ENCODE data around the gene ZNRF1.

Gene ZNRF1

DNA sequence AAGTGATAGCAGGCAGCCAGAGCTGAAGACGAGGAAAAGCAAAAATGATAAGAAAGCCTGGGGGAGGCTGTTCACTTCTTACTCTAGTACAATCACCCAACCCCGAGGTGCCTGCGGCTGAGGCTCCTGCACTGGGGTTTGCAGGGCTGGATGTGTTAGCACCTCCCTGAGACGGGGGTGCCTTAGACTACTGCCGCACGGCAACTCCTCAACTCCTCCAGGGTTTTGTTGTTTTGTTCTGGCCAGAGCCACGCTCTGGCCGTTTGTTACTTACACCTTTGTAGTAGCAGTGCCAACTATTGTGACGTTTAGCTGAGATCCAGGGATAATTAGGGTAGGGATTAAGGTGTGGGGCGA lies 66.3 kb downstream of the ZNRF1 start:
- peak overlapping the region in 6 of 7 experiments; percentile 9 to 66 (median 50) for H3K4me3 ChIP-seq (ENCODE audit: control insufficient read depth in 1 of 7, extremely low read depth in 1 of 7, insufficient read depth in 4 of 7, low read depth in 2 of 7, low read length in 6 of 7)
- no peaks in the 10 kb centered on the region for H3K27me3 ChIP-seq (replicated peaks in 2 of 5; ENCODE audit: control insufficient read depth in 4 of 5, insufficient read depth in 5 of 5, low read length in 4 of 5)
- peak overlapping the region; percentile 62 to 84 for H3K27ac ChIP-seq (ENCODE audit: insufficient read depth in 1 of 2, low read depth in 1 of 2, low read length in 2 of 2, poor library complexity in 1 of 2, severe bottlenecking in 2 of 2)
- peaks cover 0 to 8% (median 0%) of the 10 kb centered on the region in 4 experiments for H3K36me3 ChIP-seq (ENCODE audit: control insufficient read depth in 4 of 4, insufficient read depth in 4 of 4, low read length in 3 of 4)
- CTCF ChIA-PET = interaction anchor here (1.0 to 6.9 kb wide), 13 partner anchors 8 to 67 kb away, joined by 3 to 82 read pairs (median 6); no protein-coding TSS in a partner anchor
- no peaks in the 10 kb centered on the region for H3K9me3 ChIP-seq (ENCODE audit: control extremely low read depth in 1 of 5, control insufficient read depth in 4 of 5, insufficient read depth in 2 of 5, low read depth in 1 of 5, low read length in 4 of 5)
- peaks cover 36 to 99% (median 96%) of the 10 kb centered on the region in 4 experiments for H3K4me1 ChIP-seq (ENCODE audit: control extremely low read depth in 1 of 4, control insufficient read depth in 4 of 4, insufficient read depth in 4 of 4, low read length in 3 of 4)
- POLR2A ChIA-PET = interaction anchor here (1.3 to 6.0 kb wide), 6 partner anchors 10 to 45 kb away, joined by 3 to 42 read pairs (median 18); no protein-coding TSS in a partner anchor
- peak in 2 of 3 donors; percentile 52 to 66 for DNase-seq
- WGBS (ENCODE audit: insufficient coverage) = 2% methylated on average over 7 of the region's 10 CpGs

DNA sequence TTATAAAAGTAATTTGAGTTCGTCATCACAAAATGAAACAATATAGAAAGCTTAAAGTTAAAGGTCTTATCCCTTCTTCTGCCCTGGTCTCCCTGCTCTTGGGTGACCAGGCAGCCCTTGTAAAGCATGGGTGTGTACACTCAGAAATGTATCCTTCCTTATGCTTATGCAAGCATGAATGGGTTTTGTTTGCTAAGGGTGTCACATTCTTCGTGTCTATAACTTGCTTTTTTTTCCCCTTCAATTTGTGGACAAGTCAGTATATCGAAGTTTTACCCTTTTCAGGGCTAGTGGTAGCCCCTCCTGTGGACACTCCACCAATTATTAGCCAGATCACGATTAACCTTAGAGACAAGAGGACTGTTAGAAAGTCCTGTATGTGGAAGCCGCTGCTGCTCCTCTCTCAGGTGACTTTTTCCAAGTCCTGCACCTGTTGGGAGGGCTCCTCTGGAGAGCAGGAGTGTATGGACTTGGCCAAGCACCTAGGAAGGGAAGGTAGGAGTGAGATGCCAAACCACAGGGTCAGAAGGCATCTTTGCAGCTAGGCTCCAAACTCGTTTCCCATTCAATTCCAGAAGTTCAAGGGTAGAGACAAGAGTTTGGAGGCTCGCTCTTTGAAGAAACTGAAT lies 66.8 kb downstream of the ZNRF1 start:
- ChIA-PET CTCF (interaction anchor here (1.0 to 6.9 kb wide), 10 partner anchors 7 to 67 kb away, joined by 3 to 82 read pairs (median 6); no protein-coding TSS in a partner anchor), POLR2A (interaction anchor here (1.3 to 6.0 kb wide), 6 partner anchors 9 to 44 kb away, joined by 3 to 42 read pairs (median 18); no protein-coding TSS in a partner anchor)
- DNase-seq = no peak
- H3K36me3 ChIP-seq (ENCODE audit: control insufficient read depth in 4 of 4, insufficient read depth in 4 of 4, low read length in 3 of 4) = peaks cover 0 to 8% (median 0%) of the 10 kb centered on the region in 4 experiments
- H3K4me1 ChIP-seq (ENCODE audit: control extremely low read depth in 1 of 4, control insufficient read depth in 4 of 4, insufficient read depth in 4 of 4, low read length in 3 of 4) = peaks cover 36 to 99% (median 96%) of the 10 kb centered on the region in 4 experiments
- H3K27ac ChIP-seq (ENCODE audit: insufficient read depth in 1 of 2, low read depth in 1 of 2, low read length in 2 of 2, poor library complexity in 1 of 2, severe bottlenecking in 2 of 2) = peak overlapping the region; percentile 62 to 84
- H3K27me3 ChIP-seq (replicated peaks in 2 of 5; ENCODE audit: control insufficient read depth in 4 of 5, insufficient read depth in 5 of 5, low read length in 4 of 5) = no peaks in the 10 kb centered on the region
- no peaks in the 10 kb centered on the region for H3K9me3 ChIP-seq (ENCODE audit: control extremely low read depth in 1 of 5, control insufficient read depth in 4 of 5, insufficient read depth in 2 of 5, low read depth in 1 of 5, low read length in 4 of 5)
- 37% methylated on average over 2 of the region's 7 CpGs for WGBS (ENCODE audit: insufficient coverage)
- peak overlapping the region in 5 of 7 experiments; percentile 21 to 66 (median 56) for H3K4me3 ChIP-seq (ENCODE audit: control insufficient read depth in 1 of 7, extremely low read depth in 1 of 7, insufficient read depth in 4 of 7, low read depth in 2 of 7, low read length in 6 of 7)

DNA sequence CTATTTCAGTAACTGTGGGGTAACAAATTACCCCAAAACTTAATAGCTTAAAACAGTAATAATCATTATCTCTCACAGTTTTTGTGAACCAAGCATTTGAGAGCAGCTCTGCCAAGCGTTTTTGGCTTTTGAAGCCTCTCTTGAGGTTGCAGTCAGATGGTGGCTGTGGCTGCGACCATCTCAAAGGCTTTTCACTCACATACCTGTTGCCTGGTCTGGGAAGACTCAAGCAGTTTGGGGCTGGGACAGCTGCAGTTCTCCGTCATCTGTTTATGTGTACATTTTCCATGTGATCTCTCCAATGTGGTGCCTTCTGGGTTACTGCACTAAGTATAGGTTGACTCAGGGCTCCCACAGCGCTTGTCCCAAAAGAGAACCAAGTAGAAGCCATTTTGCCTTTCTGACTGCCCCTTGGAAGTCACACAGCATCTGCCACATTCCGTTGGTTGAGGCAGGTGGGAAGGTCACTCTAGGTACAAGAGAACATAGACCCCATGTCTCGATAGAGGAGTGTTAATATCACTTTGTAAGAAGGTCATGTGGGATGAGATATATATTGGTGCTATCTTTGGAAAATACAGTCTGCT lies 68.1 kb downstream of the ZNRF1 start:
- ChIA-PET CTCF (interaction anchor here (1.0 to 5.0 kb wide), 7 partner anchors 9 to 68 kb away, joined by 3 to 31 read pairs (median 6); partner anchors contain the start of gene ZNRF1), POLR2A (interaction anchor here (5.9 kb wide), 1 partner anchor 43 kb away, joined by 42 read pairs; no protein-coding TSS in a partner anchor)
- peaks cover 25 to 98% (median 94%) of the 10 kb centered on the region in 4 experiments for H3K4me1 ChIP-seq (ENCODE audit: control extremely low read depth in 1 of 4, control insufficient read depth in 4 of 4, insufficient read depth in 4 of 4, low read length in 3 of 4)
- H3K4me3 ChIP-seq (ENCODE audit: control insufficient read depth in 1 of 7, extremely low read depth in 1 of 7, insufficient read depth in 4 of 7, low read depth in 2 of 7, low read length in 6 of 7) = no peak overlapping the region
- no peak for DNase-seq
- H3K27ac ChIP-seq (ENCODE audit: insufficient read depth in 1 of 2, low read depth in 1 of 2, low read length in 2 of 2, poor library complexity in 1 of 2, severe bottlenecking in 2 of 2) = peak overlapping the region; percentile 12 to 69
- H3K27me3 ChIP-seq (replicated peaks in 2 of 5; ENCODE audit: control insufficient read depth in 4 of 5, insufficient read depth in 5 of 5, low read length in 4 of 5) = no peaks in the 10 kb centered on the region
- H3K36me3 ChIP-seq (ENCODE audit: control insufficient read depth in 4 of 4, insufficient read depth in 4 of 4, low read length in 3 of 4) = peaks cover 0 to 5% (median 0%) of the 10 kb centered on the region in 4 experiments
- WGBS (ENCODE audit: insufficient coverage) = 93% methylated on average over 6 of the region's 6 CpGs
- no peaks in the 10 kb centered on the region for H3K9me3 ChIP-seq (ENCODE audit: control extremely low read depth in 1 of 5, control insufficient read depth in 4 of 5, insufficient read depth in 2 of 5, low read depth in 1 of 5, low read length in 4 of 5)

GRCh38 chr16:75068085-75069031 lies 69.5 kb downstream of the ZNRF1 start:
- Histone ChIP-seq H3K4me1 (ENCODE audit: control extremely low read depth in 1 of 4, control insufficient read depth in 4 of 4, insufficient read depth in 4 of 4, low read length in 3 of 4) (peaks cover 22 to 98% (median 94%) of the 10 kb centered on the region in 4 experiments), H3K4me3 (ENCODE audit: control insufficient read depth in 1 of 7, extremely low read depth in 1 of 7, insufficient read depth in 4 of 7, low read depth in 2 of 7, low read length in 6 of 7) (peak overlapping the region in 2 of 7 experiments; percentile 8 to 44), H3K9me3 (ENCODE audit: control extremely low read depth in 1 of 5, control insufficient read depth in 4 of 5, insufficient read depth in 2 of 5, low read depth in 1 of 5, low read length in 4 of 5) (no peaks in the 10 kb centered on the region), H3K27me3 (replicated peaks in 2 of 5; ENCODE audit: control insufficient read depth in 4 of 5, insufficient read depth in 5 of 5, low read length in 4 of 5) (no peaks in the 10 kb centered on the region), H3K27ac (ENCODE audit: insufficient read depth in 1 of 2, low read depth in 1 of 2, low read length in 2 of 2, poor library complexity in 1 of 2, severe bottlenecking in 2 of 2) (peak overlapping the region; percentile 23 to 51), H3K36me3 (ENCODE audit: control insufficient read depth in 4 of 4, insufficient read depth in 4 of 4, low read length in 3 of 4) (peaks cover 0 to 3% (median 0%) of the 10 kb centered on the region in 4 experiments)
- DNase-seq = no peak
- CTCF ChIA-PET = interaction anchor here (0.5 to 5.0 kb wide), 11 partner anchors 9 to 43 kb away, joined by 3 to 31 read pairs (median 4); no protein-coding TSS in a partner anchor
- WGBS (ENCODE audit: insufficient coverage) = 57% methylated on average over 7 of the region's 10 CpGs
- POLR2A ChIA-PET = interaction anchor here (0.6 to 1.8 kb wide), 3 partner anchors 25 to 128 kb away, joined by 3 to 7 read pairs (median 4); no protein-coding TSS in a partner anchor

DNA sequence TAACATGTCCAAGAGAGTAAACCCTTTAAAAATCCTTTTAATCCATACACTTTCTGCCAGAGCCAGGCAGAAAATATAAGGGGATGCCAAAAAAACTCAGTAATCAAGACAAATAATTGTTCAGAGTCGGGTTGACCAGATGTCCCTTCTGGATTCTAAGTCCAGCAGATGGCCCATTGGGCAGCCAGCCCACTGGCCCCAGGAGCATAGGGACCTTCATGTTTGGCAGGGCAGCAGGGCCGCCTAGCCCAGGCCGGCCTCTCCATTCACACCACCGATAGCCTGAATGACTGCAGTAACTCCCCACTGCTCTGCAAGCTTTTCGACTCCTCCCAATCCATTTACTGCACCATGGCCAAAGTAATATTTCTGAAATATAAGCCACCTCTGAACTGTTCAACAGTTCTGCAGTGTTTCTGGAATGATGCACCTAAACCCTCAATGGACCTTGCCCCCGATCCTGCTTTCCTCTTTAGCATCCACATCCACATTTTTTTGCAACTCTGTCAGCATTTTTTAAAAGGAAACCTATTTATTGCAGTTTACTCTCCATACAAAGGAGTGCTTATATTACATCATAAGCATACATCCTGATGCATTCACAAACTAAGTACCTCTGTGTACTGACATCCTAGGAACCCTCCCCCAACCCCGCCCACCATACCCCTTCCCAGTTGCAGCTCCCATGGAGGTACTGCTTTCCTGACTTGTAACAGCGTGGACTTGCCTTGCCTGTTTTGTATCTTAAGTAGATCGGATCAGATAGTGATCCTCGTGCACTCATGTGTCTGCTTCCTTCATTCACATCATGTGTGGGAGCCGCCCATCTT lies 71.4 kb downstream of the ZNRF1 start:
- POLR2A ChIA-PET = no interaction called here
- H3K4me3 ChIP-seq (ENCODE audit: control insufficient read depth in 1 of 7, extremely low read depth in 1 of 7, insufficient read depth in 4 of 7, low read depth in 2 of 7, low read length in 6 of 7) = no peak overlapping the region
- WGBS (ENCODE audit: insufficient coverage) = 93% methylated on average over 4 of the region's 11 CpGs
- CTCF ChIA-PET = interaction anchor here (0.7 to 4.0 kb wide), 10 partner anchors 8 to 41 kb away, joined by 3 to 20 read pairs (median 4); no protein-coding TSS in a partner anchor
- peaks cover 0 to 3% (median 0%) of the 10 kb centered on the region in 4 experiments for H3K36me3 ChIP-seq (ENCODE audit: control insufficient read depth in 4 of 4, insufficient read depth in 4 of 4, low read length in 3 of 4)
- DNase-seq = no peak
- H3K27me3 ChIP-seq (replicated peaks in 2 of 5; ENCODE audit: control insufficient read depth in 4 of 5, insufficient read depth in 5 of 5, low read length in 4 of 5) = no peaks in the 10 kb centered on the region
- H3K4me1 ChIP-seq (ENCODE audit: control extremely low read depth in 1 of 4, control insufficient read depth in 4 of 4, insufficient read depth in 4 of 4, low read length in 3 of 4) = peaks cover 23 to 98% (median 89%) of the 10 kb centered on the region in 4 experiments
- peak overlapping the region in 1 of 2 experiments; percentile 66 for H3K27ac ChIP-seq (ENCODE audit: insufficient read depth in 1 of 2, low read depth in 1 of 2, low read length in 2 of 2, poor library complexity in 1 of 2, severe bottlenecking in 2 of 2)
- H3K9me3 ChIP-seq (ENCODE audit: control extremely low read depth in 1 of 5, control insufficient read depth in 4 of 5, insufficient read depth in 2 of 5, low read depth in 1 of 5, low read length in 4 of 5) = no peaks in the 10 kb centered on the region

DNA sequence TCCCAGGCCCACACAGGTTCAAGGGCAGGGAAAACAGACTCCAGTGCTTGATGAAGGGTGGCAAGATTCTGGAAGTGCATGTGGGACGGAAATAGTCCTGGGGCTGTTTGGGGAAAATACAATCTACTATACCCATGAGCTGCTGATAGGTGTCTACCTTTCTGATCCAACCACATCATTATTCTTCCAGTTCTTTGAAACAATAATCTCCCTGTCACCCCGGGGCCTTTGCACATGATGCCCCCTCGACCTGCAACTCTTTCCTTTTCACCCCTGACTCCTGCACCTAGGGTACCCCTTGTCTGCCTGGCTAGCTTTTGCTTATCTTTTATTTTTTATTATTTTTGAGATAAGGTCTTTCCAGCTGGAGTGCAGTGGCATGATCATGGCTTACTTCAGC lies 72.8 kb downstream of the ZNRF1 start:
- Histone ChIP-seq H3K27ac (ENCODE audit: insufficient read depth in 1 of 2, low read depth in 1 of 2, low read length in 2 of 2, poor library complexity in 1 of 2, severe bottlenecking in 2 of 2) (no peak overlapping the region), H3K9me3 (ENCODE audit: control extremely low read depth in 1 of 5, control insufficient read depth in 4 of 5, insufficient read depth in 2 of 5, low read depth in 1 of 5, low read length in 4 of 5) (no peaks in the 10 kb centered on the region), H3K27me3 (replicated peaks in 2 of 5; ENCODE audit: control insufficient read depth in 4 of 5, insufficient read depth in 5 of 5, low read length in 4 of 5) (no peaks in the 10 kb centered on the region), H3K36me3 (ENCODE audit: control insufficient read depth in 4 of 4, insufficient read depth in 4 of 4, low read length in 3 of 4) (peaks cover 0 to 3% (median 0%) of the 10 kb centered on the region in 4 experiments), H3K4me3 (ENCODE audit: control insufficient read depth in 1 of 7, extremely low read depth in 1 of 7, insufficient read depth in 4 of 7, low read depth in 2 of 7, low read length in 6 of 7) (no peak overlapping the region), H3K4me1 (ENCODE audit: control extremely low read depth in 1 of 4, control insufficient read depth in 4 of 4, insufficient read depth in 4 of 4, low read length in 3 of 4) (peaks cover 27 to 98% (median 90%) of the 10 kb centered on the region in 4 experiments)
- ChIA-PET POLR2A (interaction anchor here (1.0 kb wide), 1 partner anchor 28 kb away, joined by 3 read pairs; no protein-coding TSS in a partner anchor), CTCF (interaction anchor here (0.6 to 4.0 kb wide), 13 partner anchors 9 to 404 kb away, joined by 3 to 20 read pairs (median 5); no protein-coding TSS in a partner anchor)
- DNase-seq = no peak
- WGBS (ENCODE audit: insufficient coverage) = 100% methylated on average over 3 of the region's 3 CpGs
